Endodermal cell (in vitro differentiated cells): ENCODE results near the gene RTBDN. TPM values are rescaled to one million over a fixed set of nuclear protein-coding genes. Genes with fewer than 3 reads are reported as not detected.
"Not testable (repeated sequence)": the region's sequence is repeated elsewhere in the genome, so short reads cannot be mapped to it uniquely, and the experiment has no call there.

Experiments used
- DNase-seq: peaks from one replicate; pipeline ENCODE4 v3.0.0-alpha.2; 2017
- H3K27ac ChIP-seq: 2 replicates; pipeline ENCODE4 v1.5.1; 2013; ENCODE audit warnings: mild to moderate bottlenecking, low read depth, low read length, moderate library complexity
- H3K27me3 ChIP-seq: 2 replicates; pipeline ENCODE4 v1.6.1; 2013; ENCODE audit warnings: mild to moderate bottlenecking, low read length, moderate library complexity; ENCODE audit not compliant: insufficient read depth, control insufficient read depth, poor library complexity, severe bottlenecking
- H3K36me3 ChIP-seq: 2 replicates; pipeline ENCODE4 v1.7.0; 2013; ENCODE audit warnings: mild to moderate bottlenecking, low read length, moderate library complexity; ENCODE audit not compliant: control insufficient read depth, insufficient read depth
- H3K4me1 ChIP-seq: one replicate; pipeline ENCODE4 v1.7.0; 2013; ENCODE audit warnings: low read length; ENCODE audit not compliant: control insufficient read depth, insufficient read depth
- H3K4me3 ChIP-seq: 2 replicates; pipeline ENCODE4 v1.5.1; 2013; ENCODE audit warnings: mild to moderate bottlenecking, low read length, moderate library complexity
- H3K9ac ChIP-seq: 2 replicates; pipeline ENCODE4 v1.6.1; 2013; ENCODE audit warnings: mild to moderate bottlenecking, low read length, moderate library complexity; ENCODE audit not compliant: poor library complexity, severe bottlenecking; ENCODE audit errors: extremely low read depth
- H3K9me3 ChIP-seq: 2 replicates; pipeline ENCODE4 v1.6.1; 2013; ENCODE audit warnings: mild to moderate bottlenecking, low read length, moderate library complexity; ENCODE audit not compliant: control insufficient read depth
- H3K27ac Mint-ChIP-seq: 2 replicates; pipeline ENCODE4 v1.8.0; 2020; ENCODE audit warnings: mixed read lengths
- H3K27me3 Mint-ChIP-seq: 2 replicates; pipeline ENCODE4 v1.8.0; 2021; ENCODE audit warnings: mild to moderate bottlenecking, mixed read lengths; ENCODE audit not compliant: insufficient read depth
- H3K36me3 Mint-ChIP-seq: 2 replicates; pipeline ENCODE4 v1.8.0; 2020; ENCODE audit warnings: low read depth, mixed read lengths
- H3K4me1 Mint-ChIP-seq: 2 replicates; pipeline ENCODE4 v1.8.0; 2020; ENCODE audit warnings: mixed read lengths
- H3K4me3 Mint-ChIP-seq: 2 replicates; pipeline ENCODE4 v1.8.0; 2020; ENCODE audit warnings: mild to moderate bottlenecking, moderate library complexity, mixed read lengths
- H3K9me3 Mint-ChIP-seq: 2 replicates; pipeline ENCODE4 v1.8.0; 2020; ENCODE audit warnings: mild to moderate bottlenecking, mixed read lengths
- WGBS, 2 experiments: methylation state at CpG; one replicate each; pipeline versions ENCODE4 v1.1.5 to v1.1.7; 2013; ENCODE audit warnings: missing lambda C conversion rate in 2 of 2, mixed read lengths in 1 of 2; ENCODE audit not compliant: insufficient coverage in 1 of 2, insufficient read length in 1 of 2; 5-methylcytosine and 5-hydroxymethylcytosine counted together
- total RNA-seq, 2 donors: library from RNA; stranded (reverse); fragmentation: NEBNext Ultra II Directional in 1 of 2; extraction: Animal tissue kit (Norgen Biotek cat#: 25700) in 1 of 2; gene quantifications; 2 replicates in 1 of 2; 3 replicates in 1 of 2; pipeline ENCODE4 v1.2.1, GENCODE V29; 2021
- TF ChIP-seq, protein P1 (sequence below): fragments of 200-600 bp; sonication (generic); conservative IDR thresholded peaks from 2 replicates; pipeline ENCODE4 v1.5.0; 2021; ENCODE audit warnings: antibody characterized with exemption, mild to moderate bottlenecking

The RTBDN gene
- total RNA-seq, 2 donors from 2014 or later, result 0.68 to 1.7 TPM

DNA sequence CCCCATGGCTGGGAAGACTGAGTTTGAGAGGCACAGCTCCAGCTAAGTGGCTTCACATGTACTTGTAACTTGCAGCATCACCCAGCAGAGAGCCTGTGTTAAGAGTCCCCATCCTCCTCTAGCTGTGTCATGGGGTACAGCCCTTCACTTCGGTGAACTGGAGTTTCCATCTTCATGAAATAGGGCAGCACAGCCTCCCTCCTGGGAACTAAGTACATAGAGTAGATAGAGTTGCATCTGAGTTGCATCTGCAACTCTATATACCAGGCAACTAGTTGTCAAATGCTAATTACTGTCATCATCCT, 34.0 kb downstream of the RTBDN start:
- Mint-ChIP-seq H3K27me3 (peaks cover 6% of the 10 kb centered on the region), H3K4me1 (peaks cover 19% of the 10 kb centered on the region), H3K9me3 (no peaks in the 10 kb centered on the region), H3K4me3 (peak overlapping the region; percentile 89), H3K27ac (no peak overlapping the region), H3K36me3 (peaks cover 15% of the 10 kb centered on the region)
- Histone ChIP-seq H3K4me3 (peak overlapping the region; percentile 91), H3K9ac (peak overlapping the region; percentile 86), H3K36me3 (peaks cover 22% of the 10 kb centered on the region), H3K4me1 (peaks cover 8% of the 10 kb centered on the region), H3K27ac (no peak overlapping the region), H3K9me3 (no peaks in the 10 kb centered on the region), H3K27me3 (no peaks in the 10 kb centered on the region)
- WGBS, 2 experiments, result 95% methylated on average over 1 of the region's 1 CpG; no CpG with 5 or more reads in 1 of the 2 experiments
- no peak for DNase-seq
- TF ChIP-seq, protein P1, sequence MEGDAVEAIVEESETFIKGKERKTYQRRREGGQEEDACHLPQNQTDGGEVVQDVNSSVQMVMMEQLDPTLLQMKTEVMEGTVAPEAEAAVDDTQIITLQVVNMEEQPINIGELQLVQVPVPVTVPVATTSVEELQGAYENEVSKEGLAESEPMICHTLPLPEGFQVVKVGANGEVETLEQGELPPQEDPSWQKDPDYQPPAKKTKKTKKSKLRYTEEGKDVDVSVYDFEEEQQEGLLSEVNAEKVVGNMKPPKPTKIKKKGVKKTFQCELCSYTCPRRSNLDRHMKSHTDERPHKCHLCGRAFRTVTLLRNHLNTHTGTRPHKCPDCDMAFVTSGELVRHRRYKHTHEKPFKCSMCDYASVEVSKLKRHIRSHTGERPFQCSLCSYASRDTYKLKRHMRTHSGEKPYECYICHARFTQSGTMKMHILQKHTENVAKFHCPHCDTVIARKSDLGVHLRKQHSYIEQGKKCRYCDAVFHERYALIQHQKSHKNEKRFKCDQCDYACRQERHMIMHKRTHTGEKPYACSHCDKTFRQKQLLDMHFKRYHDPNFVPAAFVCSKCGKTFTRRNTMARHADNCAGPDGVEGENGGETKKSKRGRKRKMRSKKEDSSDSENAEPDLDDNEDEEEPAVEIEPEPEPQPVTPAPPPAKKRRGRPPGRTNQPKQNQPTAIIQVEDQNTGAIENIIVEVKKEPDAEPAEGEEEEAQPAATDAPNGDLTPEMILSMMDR, result no peak

- H3K27ac ChIP-seq, result no peak overlapping the region
- TF ChIP-seq, protein P1, result no peak
- H3K9ac ChIP-seq, result no peak overlapping the region
- H3K4me1 ChIP-seq, result peaks cover 8% of the 10 kb centered on the region
- no peaks in the 10 kb centered on the region for H3K27me3 ChIP-seq
- Mint-ChIP-seq H3K9me3 (no peaks in the 10 kb centered on the region), H3K4me3 (peak overlapping the region; percentile 89), H3K27me3 (peaks cover 6% of the 10 kb centered on the region), H3K36me3 (peaks cover 15% of the 10 kb centered on the region), H3K4me1 (peaks cover 19% of the 10 kb centered on the region), H3K27ac (no peak overlapping the region)
- no peak for DNase-seq
- H3K9me3 ChIP-seq, result no peaks in the 10 kb centered on the region
- peak overlapping the region; percentile 91 for H3K4me3 ChIP-seq
- H3K36me3 ChIP-seq, result peaks cover 22% of the 10 kb centered on the region
- 93 to 94% methylated on average over 17 to 18 of the region's 18 CpGs for WGBS, 2 experiments
These were observed 34.5 kb downstream of the RTBDN start for GRCh38 chr19:12799742-12800465.

- 96 to 98% methylated on average over 7 of the region's 7 CpGs for WGBS, 2 experiments
These were observed 36.8 kb downstream of the RTBDN start for GRCh38 chr19:12797607-12798006.

More at GRCh38 chr19:12797607-12798006, 36.8 kb downstream of the RTBDN start:
- not testable (repeated sequence) for H3K4me3 ChIP-seq, H3K27ac Mint-ChIP-seq, H3K4me3 Mint-ChIP-seq, H3K27me3 ChIP-seq, H3K27me3 Mint-ChIP-seq, H3K9me3 Mint-ChIP-seq, H3K9me3 ChIP-seq, H3K27ac ChIP-seq, H3K9ac ChIP-seq, DNase-seq, H3K4me1 ChIP-seq
- peaks cover 15% of the 10 kb centered on the region for H3K36me3 Mint-ChIP-seq
- peaks cover 22% of the 10 kb centered on the region for H3K36me3 ChIP-seq
- H3K4me1 Mint-ChIP-seq, result peaks cover 25% of the 10 kb centered on the region
